Esophagus muscularis mucosa (tissue), 3 donors: ENCODE data around the gene SOD3.

Experiments used
- POLR2A ChIP-seq: fragments of 450-650 bp; IDR thresholded peaks from one replicate; pipeline ENCODE4 v1.6.1; 2017; ENCODE audit warnings: antibody characterized with exemption, moderate library complexity, mild to moderate bottlenecking, low read depth
- TF ChIP-seq, protein P1 (sequence below), 3 experiments: fragments of 200-600 bp in 2 of 3; fragments of 450-650 bp in 1 of 3; sonication (generic) in 2 of 3; IDR thresholded peaks; one replicate each; pipeline ENCODE4 v1.5.1; 2017 to 2019; ENCODE audit warnings: antibody characterized with exemption in 3 of 3, mild to moderate bottlenecking in 2 of 3, moderate library complexity in 1 of 3

DNA sequence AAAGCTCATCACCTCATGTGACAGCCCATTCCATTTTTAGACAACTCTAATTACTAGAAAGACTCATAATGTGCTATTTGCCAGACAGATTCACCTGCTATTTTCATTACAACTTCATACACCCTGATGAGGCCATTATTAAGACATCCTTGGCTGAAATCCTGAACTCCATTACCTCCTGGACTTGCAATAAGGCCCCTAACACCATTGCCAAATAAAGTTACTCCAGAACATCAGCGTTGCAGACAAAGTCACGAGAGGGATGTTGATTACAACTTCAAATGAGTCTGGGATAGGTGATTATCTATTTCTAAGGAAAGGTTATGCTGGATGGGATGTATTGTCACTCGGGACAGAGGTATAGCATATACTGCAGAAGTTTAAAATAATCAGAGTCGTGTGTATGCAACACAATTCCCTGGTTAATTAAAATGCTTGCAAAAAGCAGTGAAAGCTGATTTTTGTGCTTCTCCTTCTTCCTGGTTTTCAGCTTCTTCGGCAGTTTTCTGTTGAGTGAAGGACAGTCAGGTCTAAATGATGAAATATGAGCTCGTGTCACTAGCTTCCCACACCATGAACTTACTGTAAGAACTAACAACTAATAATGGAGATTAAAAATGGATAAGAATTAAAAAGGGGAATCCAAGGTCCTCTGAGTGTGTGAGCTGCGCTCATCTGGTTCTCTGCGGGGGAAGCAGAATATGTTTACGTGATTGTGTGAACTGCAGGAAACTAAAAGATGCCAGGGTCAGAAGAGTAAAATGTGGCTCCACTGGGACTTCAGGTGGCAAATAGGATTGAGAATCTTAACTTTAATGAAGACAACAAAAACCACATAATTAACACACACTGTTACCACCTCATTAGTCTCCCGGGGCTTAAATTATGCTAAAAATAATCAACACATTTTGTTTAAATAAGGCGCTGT is 17.6 kb upstream of the SOD3 start:
- TF ChIP-seq, protein P1, sequence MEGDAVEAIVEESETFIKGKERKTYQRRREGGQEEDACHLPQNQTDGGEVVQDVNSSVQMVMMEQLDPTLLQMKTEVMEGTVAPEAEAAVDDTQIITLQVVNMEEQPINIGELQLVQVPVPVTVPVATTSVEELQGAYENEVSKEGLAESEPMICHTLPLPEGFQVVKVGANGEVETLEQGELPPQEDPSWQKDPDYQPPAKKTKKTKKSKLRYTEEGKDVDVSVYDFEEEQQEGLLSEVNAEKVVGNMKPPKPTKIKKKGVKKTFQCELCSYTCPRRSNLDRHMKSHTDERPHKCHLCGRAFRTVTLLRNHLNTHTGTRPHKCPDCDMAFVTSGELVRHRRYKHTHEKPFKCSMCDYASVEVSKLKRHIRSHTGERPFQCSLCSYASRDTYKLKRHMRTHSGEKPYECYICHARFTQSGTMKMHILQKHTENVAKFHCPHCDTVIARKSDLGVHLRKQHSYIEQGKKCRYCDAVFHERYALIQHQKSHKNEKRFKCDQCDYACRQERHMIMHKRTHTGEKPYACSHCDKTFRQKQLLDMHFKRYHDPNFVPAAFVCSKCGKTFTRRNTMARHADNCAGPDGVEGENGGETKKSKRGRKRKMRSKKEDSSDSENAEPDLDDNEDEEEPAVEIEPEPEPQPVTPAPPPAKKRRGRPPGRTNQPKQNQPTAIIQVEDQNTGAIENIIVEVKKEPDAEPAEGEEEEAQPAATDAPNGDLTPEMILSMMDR (IDR thresholded peaks at IDR 0.05): no peak
- no peak for TF ChIP-seq POLR2A
